Activated T-cell treated with anti-CD3 and anti-CD28 coated beads, Interleukin-2, amount 50 U/mL, for 48 hours (primary cell): ENCODE results near the gene SPOCK2.

ENCODE experiments used
- DNase-seq, 2 experiments: peaks; one replicate each; pipeline ENCODE4 v3.0.0-alpha.2; 2020

Gene SPOCK2

DNA sequence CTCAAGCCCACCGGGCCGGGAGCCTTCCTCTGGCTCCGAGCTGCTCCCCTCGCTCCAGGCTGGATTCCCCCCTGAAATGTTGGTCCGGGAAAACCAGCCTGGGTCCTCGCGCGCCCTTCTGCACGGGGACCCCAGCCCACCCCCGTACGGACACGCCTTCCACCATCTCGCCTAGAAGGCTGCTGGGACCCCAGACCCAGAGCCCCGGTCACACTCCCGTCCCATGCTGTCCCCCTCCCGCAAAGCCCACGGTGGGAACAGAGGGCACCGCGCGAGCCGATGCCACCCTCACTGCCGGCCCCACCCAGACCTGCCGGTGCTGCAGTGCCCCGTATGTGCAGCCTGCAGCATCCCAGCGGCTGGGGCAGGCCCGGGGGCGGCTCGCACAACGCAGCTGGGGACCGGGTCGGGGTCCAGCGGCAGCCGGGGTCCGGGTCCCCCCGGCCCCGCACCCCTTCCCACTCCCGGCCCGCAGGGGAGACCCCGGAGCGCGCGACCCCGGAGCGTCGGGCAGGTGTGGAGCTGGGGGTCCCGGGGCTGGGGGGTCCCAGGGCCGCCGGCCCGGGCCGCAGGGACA lies 871 bp downstream of the SPOCK2 start:
- DNase-seq: peak; percentile 57 to 66

DNA sequence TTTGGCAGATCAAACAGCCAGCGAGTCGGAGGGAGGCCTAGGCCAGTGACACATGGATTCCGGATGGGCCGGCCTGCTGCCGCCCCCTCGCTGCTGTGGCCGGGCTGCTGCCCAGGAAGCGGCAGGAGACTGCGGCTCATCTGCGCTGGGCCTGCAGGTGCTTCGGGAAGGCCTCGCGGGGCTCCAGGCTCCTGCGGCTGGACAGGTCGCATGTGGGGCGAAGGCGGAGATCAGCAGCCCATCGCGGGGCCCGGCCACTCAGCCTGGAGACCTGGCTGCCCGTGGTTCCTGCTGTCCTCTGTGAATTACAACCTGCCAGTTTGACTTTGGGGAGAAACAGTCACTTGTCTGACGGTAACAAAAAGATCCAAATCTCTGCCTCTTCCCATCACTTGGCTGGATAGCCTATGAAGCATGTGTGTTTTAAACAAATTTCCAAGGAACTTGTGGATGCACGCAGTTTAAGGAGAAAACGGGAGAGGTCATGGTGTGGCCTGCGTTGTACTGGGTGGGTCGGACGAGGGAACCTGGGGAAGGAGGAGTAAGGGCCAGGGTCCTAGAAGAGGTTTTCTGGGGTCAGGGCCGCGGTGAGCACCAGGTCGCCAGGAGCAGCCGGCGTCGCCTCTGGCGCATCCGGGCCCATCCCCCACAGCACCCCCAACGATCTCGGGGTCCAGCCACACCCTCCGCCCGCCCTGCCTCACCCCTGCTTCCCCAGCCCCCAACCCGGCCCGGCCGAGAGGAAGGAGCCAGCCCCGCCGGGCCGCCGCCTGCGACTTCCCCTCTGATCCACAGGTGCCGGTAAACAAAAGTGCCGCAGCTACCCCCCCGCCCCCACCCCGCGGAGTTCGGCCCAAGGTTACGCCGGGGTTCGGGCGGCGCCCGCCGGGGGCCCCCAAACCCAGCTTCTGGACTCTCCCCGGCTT lies 1.6 kb downstream of the SPOCK2 start:
- DNase-seq: peak; percentile 57 to 71

DNA sequence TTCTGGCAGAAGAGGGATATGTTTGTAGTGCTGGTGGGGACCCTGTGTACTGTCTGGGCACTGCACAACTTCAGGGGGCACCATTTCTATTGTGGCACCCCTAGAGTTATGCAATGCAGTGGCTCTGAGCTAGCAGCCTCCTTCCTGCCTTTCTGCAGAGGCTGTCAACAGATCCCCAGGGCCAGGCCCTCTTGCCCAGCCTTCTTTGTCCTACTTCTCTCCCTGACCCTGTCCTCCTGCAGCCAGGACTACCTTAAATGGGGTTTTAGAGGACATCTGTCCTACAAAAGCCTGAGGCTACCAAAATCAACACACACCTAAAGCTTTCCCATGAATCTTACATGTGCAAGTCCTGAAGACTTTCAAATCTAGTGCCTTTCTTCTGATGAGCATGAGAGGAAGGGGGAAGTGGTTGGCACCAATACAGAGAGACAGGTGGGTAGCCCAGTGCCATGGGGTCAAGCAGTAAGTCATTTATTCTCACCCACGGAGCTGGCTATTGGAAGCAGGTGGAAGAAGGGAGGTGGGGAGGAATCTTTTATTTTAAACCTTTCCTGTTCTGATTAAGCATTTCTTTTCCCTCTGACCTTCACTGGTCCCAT lies 2.4 kb downstream of the SPOCK2 start:
- DNase-seq: no peak

DNA sequence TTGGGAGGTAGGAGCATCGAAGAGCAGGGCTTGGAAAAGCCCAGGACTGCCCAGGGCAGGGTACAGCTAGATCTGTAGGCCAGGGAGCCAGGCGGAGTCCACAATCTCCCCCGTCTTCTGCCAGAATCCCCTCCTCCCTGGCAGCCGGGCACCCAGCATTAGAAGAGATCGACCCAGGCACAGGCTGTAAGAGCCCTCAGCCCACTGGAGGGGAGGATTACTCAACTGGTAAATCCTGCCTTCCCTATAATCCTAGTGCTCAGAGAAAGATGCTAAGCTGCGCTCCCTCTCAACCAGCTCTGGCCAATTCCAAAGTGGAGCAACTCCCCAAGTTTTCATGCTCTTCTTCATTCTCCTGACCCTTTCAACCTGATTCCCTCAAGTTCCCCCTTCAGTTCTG lies 3.2 kb downstream of the SPOCK2 start:
- no peak for DNase-seq

DNA sequence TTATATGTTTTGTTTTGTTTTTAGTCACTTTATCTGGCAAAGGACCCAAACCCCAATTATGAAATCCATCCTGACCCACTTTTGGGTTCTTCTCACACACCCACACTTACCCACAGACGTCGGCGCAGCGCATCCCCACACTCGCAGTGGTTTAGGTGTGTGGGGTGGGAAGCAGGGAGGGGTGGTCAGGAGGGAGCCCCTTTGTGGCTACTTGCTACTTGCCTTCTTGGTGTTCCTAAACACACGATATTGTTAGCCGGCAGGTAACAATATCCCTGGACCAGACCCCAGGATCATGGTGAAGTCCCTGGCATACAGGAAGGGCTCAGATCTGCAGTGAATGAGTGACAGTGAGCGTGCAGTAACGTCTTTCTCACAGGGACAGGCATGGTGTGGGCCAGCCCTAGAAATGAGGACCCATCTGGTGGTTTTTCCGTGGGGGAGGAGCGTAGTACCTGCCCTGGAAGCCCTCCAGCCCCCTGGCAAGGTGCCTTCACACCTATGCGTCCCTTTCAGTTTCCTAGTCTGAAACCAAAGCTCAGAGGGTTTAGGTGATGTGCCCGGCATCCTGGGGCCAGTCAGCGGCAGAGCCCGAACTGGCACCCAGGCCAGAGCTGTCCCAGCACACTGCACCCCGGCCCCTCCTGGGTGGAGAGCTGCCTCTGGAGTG lies 4.4 kb downstream of the SPOCK2 start:
- DNase-seq: peak; percentile 77 to 78

DNA sequence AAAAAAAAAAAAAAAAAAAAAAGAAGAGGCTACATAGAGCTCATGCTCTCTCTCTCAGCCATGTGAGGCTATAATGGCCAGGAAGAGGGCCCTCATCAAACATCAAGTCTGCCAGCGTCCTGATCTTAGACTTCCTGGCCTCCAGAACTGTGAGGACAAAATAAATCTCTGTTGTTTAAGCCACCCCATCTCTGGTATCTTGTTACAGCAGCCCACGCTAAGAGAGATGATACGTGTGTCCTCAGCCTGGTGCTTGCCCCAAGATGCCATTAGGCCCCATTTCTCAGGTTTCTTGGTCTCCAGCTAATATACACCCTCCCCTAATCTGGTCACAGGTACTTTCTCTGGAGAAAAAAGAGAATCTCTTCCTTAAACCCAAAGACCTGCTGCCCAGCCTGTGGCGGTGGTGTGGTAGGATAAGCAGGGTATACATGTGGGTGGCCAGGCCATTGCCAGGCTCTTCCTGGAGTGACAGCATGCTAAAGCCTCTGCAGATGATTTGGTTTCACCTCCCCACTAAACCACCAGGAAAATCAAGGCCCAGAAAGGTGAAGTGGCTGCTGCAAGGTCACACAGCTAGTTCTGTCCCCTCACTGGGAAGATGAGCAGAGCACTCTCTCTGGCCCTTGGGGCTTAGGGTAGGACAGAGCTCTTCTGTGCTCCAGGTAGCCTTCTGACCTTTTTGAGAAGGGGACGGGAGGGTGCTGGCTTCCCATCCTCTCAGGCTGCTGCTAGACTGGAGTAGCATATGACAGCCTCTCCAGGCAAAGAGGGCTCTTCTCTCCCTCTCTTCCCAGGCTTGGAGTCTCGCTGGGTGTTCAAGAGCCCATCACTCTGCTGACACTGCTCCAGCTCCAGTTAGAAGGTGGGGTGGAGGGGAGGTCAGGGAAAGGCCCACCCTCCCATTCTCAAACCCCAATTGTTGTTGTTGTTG lies 5.2 kb downstream of the SPOCK2 start:
- no peak for DNase-seq

DNA sequence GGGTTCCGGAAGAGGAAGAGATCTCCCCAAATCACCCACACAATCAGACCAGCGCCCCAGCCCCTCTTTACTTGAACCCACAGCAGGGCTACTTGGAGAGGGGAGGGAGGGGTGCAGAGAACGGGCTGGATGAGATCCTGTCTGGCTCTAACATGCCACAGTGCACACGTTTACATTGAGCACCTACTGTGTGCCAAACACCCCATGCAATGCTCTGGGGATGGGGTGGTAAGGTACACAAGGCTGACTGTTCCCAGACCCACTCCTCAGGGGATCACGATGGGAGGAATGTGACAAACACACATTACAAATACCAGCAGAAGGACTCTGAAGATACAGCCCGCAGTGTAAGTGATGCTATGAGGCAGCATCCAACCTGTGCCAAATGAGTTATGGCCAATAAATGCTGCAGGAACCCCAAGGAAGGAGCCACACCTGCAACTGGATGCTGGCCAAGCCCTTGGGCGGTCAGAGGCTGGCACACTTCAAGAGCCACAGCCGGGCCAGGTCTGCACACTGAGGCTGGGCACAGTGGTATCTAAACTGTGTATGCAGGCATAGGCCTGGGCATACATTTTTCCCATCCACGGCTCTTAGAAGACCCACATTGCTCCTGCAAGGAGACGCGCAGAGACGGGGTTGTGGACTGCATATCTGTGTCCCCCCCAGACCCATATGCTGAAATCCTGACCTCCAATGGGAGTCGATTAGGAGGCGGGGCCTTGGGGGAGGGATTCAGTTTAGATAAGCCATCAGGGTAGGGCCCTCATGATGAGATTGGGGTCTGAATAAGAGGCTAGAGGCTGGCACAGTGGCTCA lies 6.4 kb downstream of the SPOCK2 start:
- DNase-seq: no peak

DNA sequence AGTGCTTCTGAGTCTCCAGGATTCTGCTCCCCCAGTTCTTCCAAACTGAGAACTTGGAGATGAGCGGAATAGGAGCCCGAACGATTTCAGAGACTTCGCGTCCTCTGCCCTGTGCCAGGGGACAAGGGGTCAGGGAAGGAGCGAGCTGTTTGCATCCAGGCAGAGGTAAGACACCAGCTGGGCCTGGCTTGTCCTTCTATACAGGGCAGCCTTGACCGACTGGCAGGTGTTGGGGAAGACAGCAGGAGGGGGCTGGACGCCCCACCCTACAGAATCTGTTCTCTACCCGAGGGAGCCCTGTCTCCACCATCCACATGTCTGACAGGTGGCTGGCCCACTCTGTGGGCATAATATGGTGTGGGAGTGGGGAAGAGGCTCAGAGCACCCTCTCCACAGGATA lies 7.1 kb downstream of the SPOCK2 start:
- no peak for DNase-seq

DNA sequence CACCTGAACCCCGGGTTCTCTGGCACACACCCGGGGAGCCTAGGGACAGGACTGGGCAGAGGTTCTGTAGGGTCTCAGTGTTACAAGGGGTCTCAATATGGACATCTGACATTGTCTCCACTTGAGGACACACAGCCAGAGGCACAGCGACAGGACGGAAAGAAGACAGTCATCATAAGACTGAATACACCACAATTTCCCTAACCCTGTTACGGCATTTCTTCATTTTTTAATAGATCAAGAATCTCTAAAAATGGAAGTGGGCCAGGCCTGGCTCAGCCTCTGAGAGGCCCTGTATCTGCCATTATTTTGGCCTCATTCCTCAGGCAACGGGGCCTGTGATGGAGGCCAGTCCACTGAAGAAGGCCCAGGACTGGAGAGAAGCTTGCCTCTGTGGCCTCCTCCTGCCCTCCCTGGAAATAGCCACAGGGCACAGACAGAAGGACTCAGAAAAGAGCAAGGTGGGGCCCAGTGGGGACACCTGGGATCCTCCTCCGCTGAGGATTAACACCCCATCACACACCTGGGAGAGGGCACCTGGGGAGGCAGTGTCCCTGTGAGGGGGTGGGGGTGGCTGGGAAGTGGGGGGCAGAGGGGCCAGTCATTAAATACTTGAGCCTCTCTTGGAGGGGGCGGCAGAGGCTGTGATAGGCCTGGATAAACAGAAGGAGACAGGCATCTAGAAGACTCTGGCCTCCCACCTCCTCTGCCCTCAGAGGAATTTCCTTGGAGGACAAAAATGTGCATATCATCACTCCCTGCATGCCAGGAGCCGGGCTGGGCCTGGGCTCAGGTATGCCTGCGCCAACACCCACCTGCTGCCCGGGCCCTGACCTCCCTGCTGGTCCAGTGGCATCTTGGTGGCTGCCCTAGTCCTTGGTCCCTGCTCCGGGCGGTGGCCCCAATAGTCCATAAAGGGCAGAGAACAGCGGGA lies 8.0 kb downstream of the SPOCK2 start:
- no peak for DNase-seq

DNA sequence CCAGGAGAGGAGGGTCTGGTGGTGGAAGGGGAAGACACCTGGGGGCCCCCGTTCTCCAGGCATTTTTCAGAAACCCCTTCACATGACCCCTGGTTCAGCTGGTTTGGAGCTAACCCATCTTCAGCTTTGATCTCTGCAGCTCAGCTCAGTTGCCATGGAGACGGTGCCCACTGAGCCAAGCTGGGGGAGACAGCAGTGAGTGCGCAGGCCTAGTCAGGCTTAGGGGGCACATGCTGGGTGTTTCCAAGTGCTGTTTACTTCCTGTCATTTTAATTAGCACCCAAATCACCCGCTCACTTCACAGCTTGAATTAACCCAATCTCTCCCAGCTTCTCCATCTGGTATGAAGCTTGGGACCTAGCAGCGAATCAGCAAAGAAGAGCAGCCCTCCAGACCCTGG lies 9.0 kb downstream of the SPOCK2 start:
- peak in 1 of 2 experiments; percentile 56 for DNase-seq

DNA sequence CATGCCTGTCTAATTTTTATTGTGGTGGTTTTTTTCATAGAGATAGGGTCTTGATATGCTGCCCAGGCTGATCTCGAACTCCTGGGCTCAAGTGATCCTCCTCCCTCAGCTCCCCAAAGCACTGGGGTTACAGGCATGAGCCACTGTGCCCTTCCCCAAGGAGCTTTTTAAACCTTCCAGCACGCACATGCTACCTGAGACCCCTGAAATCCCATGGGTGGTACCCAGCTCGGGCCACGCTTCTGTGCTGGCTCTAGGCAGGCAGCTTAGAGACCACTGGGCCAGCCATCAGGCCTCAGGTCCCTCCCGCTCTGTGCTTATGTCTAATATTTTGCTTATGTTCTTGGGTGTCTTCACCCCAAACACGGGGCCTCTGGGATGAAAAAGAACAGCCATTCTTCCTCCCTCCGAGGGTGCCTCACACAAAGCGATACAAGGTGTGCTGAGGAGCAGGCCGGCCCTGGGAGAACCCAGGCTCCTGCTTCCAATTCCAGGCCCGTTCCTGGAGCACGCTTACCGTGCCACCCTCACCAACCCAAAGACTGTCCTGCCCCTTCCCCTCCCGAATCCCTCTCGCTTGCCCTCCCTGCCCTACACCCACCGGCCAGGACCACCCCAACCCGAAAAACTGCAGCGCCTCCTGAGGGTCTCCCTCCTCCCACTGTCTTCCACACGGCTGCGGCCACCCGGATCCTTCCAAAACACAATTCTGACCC lies 10.9 kb downstream of the SPOCK2 start:
- no peak for DNase-seq

DNA sequence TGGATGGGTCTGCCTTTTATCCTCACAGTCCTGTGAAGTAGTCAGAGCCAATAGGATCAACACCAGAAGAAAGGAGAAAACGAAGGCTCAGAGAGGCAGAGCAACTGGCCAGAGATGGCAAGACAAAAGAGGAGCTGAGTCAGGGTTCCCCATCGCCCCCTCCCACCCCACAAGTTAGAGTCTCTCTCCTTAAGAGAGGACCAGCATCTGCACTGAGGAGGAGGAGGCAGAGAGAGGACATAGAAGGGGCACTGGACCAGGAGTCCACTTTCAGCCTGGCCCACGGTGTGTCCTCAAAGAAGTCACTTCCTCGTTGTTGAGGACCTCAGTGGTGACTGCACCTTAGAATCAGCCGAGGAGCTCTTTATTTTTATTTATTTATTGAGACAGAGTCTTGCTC lies 11.6 kb downstream of the SPOCK2 start:
- DNase-seq: no peak

DNA sequence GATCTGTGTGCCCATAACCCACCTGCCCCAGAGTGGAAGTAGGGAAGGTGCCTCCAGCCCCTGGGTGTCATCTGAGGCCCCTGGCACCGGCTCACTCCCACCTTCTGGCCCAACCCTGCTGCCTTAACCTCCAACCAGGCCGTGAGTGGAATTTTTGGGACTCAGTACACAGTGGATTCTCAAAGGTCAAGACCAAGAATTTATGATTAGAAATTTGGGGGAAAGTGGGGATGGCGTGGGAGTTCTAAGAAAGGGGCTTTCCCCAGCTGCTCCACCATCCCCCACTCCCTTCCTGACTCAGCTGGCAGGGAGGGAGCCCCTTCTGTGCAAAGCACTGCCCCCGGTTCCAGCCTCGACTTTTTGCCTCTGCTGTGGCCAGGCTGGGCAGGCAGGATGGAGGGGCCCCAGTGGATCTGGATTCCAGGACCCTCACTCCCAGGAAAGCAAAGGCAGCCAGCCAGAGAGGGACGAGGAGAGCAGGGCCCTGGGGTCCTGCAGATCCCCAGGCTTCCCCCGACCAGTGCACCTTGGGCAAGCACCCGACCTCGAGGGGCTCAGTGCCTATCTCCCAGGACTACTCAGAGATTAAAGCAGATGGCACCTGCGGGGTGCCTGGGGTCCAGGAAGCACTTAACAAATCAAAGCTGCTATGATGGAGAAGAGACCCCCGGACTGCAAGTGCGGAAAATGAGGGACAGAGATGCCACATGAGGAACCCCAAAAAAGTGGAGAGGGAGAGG lies 12.8 kb downstream of the SPOCK2 start:
- peak in 1 of 2 experiments; percentile 45 for DNase-seq

DNA sequence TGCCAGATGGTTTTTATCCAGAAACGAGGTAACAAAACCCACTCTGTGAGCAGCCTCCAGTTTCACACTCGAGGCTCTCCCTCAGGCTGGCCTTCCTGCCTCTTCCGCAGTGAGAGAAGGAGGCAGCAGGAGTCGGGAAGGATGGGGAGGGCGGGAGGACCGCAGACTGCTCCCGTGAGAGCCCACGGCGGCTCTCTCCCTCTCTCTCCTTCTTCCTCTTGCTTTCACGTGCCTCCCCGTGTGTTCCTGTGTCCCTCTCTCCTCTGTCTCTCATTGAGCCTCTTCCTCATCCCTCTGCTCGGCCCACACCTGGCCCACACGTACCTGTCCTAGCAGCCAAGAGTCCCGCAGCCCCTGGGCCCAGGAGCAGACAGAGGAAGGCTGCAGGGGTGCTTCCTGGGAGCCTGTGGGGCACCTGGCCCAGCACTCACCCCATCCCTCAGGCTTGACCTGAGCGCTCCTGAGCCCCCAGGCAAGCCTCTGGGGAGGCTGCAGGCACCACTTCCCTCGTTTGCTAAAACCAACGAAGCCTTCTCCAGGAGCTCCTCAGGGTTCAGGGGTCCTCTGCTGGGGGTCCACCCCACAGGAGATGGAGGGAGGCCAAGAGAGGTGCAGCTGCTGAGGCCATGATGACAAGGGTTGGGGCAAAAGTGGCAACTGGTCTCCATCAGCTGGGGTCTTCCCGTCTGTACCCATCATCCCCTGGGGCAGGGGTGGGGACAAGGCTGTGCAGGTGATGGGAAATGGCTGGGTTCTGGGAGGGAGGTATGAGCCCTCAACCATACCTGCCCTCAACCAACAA lies 13.6 kb downstream of the SPOCK2 start:
- DNase-seq: no peak

DNA sequence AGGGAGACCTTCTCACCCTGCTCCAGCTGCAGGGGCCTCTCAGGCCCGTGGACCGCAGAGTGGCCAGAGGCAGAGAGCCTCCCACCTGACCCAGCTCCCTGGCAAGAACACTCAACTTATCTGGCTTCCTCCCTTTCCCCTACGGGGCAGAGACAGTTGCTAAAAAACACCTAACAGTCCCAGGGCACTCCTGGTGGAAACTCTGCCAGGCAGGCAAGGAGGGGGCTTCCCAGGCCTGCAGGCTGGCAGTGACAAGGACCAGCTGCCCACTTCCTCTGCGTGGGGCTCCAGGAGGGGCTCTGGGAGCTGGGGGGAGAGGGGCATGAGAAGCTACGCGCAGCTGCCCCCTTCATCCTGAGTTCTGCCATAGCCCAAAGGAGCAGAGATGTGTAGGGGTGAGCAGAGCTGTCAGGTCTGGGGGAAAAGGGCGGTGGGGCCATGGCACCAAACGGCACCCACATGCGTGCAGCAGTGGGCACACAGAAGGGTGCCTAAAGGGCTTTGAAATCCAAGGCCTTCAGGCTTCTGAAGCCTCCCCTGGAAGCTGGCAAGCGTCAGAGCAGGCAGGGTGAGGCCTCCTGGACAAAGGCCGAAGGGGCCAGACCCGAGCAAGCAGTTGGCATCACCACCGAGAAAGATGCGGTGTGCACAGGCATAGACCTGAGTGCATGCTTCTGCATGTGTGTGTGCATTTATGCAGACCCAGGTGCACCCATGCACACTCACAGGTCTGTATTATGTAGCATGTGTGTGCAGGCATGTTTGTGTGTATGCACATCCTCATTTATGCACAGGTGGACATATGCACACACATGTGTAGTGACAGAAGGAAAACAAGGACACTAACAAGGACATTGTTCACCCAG lies 14.4 kb downstream of the SPOCK2 start:
- DNase-seq: no peak

DNA sequence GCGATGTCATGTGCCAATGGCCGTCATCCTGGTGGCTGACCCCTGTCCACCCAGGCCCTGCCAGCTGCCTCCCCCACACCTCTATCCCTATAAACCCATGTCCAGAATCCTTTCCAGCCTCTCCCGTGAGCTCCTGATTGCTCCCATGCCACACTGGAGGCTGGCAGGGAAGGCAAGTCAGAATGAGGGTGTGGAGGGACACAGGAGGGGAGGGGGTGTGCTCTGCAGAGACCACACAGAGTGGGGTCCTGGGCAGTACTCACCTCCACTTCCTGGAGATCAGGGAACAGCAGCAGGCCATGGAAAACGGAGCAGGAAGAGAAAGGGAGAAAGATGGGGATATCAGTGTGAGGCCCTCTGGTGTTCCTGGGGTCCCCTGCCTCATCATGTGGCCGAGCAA lies 15.7 kb downstream of the SPOCK2 start:
- DNase-seq: no peak

DNA sequence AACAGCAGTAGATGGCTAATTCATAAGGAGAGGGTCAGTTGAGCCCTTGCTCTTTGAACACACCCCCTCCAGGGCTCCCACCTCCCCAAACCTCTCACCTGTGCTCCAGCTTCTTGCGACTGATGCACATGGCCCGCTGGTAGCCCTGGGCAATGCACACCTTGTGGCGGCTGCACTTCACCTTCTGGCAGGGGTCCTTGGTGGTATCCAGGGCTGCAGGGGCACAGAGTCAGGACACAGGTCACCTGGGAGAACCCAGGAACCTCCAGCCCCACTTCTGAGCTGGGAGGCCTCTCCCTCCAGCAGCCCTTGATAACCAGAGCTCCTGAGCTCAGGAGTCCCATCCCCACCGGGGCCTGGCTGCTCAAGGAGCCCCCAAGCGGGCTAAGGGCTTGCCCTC lies 16.3 kb downstream of the SPOCK2 start:
- DNase-seq: no peak
